GM21515 (cell line): ENCODE results near the gene PCDHGA1.

ENCODE experiments used
- ATAC-seq: cut with Tn5 transposase; IDR thresholded peaks from one replicate; pipeline ENCODE4 v1.9.1; 2021; ENCODE audit not compliant: unreplicated experiment

PCDHGA1 gene

GRCh38 chr5:141528291-141528984, 198.1 kb downstream of the PCDHGA1 start:
- no peak for ATAC-seq

- peak; percentile 39 for ATAC-seq
Measured at GRCh38 chr5:141529002-141529401, 198.7 kb downstream of the PCDHGA1 start.

- ATAC-seq = peak; percentile 41
Measured at GRCh38 chr5:141529873-141530272, 199.6 kb downstream of the PCDHGA1 start.

GRCh38 chr5:141532726-141533125, 202.4 kb downstream of the PCDHGA1 start:
- no peak for ATAC-seq

- ATAC-seq = no peak
Measured at GRCh38 chr5:141533897-141534296, 203.6 kb downstream of the PCDHGA1 start.

- no peak for ATAC-seq
Measured at GRCh38 chr5:141534492-141535213, 204.3 kb downstream of the PCDHGA1 start.

- ATAC-seq = no peak
Measured at GRCh38 chr5:141543053-141543452, 212.7 kb downstream of the PCDHGA1 start.

- ATAC-seq = no peak
Measured at GRCh38 chr5:141547488-141547887, 217.2 kb downstream of the PCDHGA1 start.

GRCh38 chr5:141547921-141548320, 217.6 kb downstream of the PCDHGA1 start:
- no peak for ATAC-seq

GRCh38 chr5:141557681-141558136, 227.4 kb downstream of the PCDHGA1 start:
- ATAC-seq = peak; percentile 81

- ATAC-seq = peak; percentile 19
Measured at GRCh38 chr5:141558150-141558549, 227.8 kb downstream of the PCDHGA1 start.

GRCh38 chr5:141559461-141559860, 229.1 kb downstream of the PCDHGA1 start:
- ATAC-seq = no peak

GRCh38 chr5:141560151-141560550, 229.8 kb downstream of the PCDHGA1 start:
- ATAC-seq = no peak

GRCh38 chr5:141560725-141561483, 230.6 kb downstream of the PCDHGA1 start:
- ATAC-seq = no peak
